ENCODE results near the gene INSL6.
"Not testable (repeated sequence)": the region's sequence is repeated elsewhere in the genome, so short reads cannot be mapped to it uniquely, and the experiment has no call there.

INSL6 gene, protein sequence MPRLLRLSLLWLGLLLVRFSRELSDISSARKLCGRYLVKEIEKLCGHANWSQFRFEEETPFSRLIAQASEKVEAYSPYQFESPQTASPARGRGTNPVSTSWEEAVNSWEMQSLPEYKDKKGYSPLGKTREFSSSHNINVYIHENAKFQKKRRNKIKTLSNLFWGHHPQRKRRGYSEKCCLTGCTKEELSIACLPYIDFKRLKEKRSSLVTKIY

DNA sequence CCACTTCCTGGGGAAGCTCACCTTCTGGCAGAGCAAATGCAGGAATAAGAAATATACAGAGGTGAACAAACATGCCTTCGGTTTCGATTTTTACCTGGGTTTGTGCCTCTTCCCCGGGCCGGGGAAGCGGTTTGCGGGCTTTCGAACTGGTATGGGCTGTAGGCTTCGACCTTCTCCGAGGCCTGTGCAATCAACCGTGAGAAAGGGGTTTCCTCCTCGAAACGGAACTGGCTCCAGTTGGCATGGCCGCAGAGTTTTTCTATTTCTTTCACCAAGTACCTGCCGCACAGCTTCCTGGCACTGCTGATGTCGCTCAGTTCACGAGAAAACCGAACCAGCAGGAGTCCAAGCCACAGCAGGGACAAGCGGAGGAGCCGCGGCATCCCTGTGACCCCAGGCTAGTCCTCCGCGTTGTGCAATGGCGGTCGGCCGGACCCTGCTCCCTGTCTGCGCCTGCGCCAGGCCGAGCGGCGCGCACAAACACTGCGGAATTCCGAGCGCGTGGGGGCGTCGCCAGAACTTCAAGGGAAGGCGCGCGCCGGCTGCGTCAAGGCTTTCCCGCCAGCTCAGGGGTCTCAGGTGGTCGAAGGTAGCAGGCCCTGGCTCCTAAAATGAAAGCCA, at the start of gene INSL6:
Gene INSL6 (minus strand): TSS at position 420 of the 621 bp plus-strand sequence. CDS start 37 bp downstream, at position 383.
- no peak for DNase-seq (ENCODE audit: low spot score)

DNA sequence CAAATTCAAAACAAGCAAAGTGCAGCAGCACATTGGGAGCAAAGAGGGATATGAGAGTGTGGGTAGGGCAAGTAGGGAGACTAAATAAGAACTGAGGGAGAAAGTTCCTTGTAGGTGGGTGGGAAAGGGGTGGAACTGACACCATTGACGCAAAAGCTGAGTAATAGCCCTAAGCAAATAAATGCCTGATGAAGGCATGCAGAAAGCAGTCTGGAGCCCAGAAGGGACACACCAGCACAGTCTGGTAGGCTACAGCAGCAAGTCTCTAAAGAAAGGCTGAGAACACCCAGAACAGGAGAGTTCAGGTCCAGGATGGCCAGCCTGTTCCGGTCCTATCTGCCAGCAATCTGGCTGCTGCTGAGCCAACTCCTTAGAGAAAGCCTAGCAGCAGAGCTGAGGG, 45.8 kb upstream of the INSL6 start, which contains the start of gene INSL4:
Gene INSL4 (plus strand): TSS at position 208 of the 400 bp plus-strand sequence. CDS start 105 bp downstream, at position 313.
- no peak for DNase-seq (ENCODE audit: low spot score)

DNA sequence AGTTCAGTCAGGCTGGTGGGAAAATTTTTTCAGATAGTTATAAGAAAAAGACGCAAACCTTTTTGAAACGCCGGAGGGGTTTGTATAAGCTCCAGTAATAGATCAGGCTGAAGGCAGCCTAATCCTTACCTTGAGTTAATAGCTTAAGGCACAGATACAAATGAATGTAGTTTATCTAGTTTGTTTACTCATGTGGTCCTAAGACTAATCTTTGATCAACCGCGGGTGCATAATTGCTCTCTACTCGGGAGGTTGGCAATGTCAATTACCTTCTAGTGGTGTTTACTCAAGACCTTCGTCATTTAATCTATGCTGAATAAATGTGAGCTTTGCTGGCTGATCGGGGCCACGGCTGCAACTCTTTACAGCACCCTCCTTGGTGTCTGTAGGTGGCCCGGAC, 45.1 kb upstream of the INSL6 start:
- no peak for DNase-seq (ENCODE audit: low spot score)

DNA sequence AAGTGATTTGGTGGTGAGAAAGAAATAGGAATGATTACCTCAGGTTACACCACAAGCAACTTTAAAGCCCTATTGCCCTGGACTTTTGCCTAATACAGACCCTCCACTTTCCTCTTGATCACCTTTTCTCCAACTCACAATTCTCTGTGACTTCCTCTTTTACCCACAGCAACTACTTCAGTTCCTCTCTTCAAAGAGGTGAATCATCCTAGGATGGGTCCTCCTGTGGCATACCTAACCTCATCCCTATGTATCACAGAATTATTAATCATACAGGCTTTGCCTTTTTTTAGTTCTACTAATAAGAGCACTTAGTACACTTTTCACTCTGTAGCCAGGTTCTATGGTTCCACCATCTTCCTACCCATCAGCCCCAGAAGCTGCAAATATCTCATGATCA, 19.6 kb upstream of the INSL6 start:
- no peak for DNase-seq (ENCODE audit: low spot score)

DNA sequence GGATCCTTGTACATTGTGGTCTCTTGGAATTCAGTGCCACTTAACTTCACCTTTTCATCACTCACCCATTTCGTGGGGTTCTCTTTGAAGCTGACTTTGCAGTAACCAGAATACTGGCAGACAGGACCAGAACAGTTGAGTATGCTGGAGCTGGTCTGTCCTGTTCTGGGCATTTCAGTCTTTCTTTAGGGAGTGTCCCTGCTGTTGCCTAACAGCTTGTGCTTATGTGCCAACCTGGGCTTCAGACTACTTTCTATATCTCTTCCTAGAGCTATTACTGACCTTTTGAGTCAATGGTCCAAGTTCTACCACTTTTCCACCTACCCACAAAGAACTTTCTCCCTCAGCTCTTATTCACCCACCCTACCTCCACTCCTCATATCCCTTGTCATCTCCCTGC, 10.0 kb upstream of the INSL6 start:
- DNase-seq (ENCODE audit: low spot score) = no peak

DNA sequence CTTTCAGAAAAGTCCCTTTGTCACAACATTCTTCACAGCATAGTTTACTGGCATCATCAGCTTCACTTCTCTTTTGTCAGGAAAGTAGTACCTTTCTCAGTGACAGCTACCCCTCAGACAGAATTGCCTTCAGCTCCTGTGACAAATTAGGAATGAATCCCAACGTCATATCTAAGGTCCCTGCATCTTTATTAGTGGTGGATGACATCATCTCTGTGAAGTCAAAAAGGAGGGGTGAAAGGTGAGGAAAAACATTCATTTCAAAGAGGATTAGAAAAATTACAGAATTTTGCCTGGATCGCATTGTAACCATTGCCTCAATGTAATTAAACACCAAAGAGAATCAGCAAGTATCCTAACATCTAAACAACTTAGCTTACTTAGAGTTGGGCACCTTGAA, 7.9 kb upstream of the INSL6 start:
- DNase-seq (ENCODE audit: low spot score) = no peak

DNA sequence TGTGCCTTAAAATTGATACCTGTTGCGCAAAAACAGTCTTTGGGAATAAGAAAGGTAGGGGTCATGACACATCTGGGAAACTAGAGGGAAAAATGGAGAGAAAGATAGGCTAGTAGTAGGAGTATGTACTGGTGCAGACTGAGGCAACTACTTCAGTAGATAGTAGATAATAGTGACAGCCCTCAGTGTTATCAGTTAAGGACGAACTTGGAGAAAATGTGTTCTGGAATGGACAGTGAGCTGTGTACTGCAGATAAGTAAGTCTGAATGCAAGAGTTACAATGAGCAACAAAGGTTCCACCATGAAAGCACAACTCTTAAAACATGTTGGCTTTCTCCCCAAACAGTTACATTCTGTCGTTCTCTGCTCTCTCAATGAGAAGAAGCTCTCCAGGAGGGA, 6.5 kb upstream of the INSL6 start:
- no peak for DNase-seq (ENCODE audit: low spot score)

DNA sequence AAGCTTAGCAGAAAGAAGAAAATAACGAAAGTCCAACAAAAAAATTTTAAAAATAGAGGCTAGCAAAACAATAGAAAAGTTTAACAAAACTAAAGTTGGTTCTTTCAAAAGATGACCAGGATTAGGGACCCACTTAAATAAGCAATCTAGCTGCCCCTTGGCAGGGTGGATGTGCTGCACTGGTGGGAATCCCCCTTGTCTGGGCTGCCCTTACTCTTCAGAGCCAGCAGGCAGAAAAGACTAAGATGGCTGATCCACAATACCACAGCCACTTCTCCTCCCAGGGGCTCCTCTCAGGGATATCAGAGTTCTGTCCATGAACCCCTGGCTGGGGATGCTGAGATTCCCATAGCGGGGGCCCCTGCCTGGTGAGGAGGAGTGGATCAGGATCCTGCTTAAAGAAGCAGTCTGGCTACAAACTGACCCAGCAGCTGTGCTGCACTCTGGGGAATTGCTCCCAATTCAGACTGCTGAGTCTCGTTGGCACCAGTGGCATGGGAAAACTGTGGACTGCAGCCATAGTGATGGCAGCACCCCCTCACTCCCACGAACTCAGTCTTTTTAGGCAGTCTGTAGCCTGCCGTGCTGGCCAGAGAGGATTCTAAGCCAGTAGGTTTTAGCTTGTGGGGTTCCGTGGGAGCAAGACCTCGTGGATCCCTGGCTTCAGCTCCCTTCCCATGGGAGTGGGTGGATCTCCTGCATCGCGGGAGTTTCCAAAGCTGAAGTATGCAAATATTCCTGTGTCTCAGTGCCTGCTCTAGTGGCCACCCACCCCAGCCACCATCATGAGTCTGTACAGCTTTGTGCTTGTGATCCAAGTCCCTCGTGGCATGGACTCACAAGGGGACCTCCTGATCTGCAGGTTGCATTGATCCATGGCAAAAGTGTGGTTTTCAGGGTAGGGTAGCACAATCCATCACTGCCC, 2.9 kb upstream of the INSL6 start:
- no peak for DNase-seq (ENCODE audit: low spot score)

DNA sequence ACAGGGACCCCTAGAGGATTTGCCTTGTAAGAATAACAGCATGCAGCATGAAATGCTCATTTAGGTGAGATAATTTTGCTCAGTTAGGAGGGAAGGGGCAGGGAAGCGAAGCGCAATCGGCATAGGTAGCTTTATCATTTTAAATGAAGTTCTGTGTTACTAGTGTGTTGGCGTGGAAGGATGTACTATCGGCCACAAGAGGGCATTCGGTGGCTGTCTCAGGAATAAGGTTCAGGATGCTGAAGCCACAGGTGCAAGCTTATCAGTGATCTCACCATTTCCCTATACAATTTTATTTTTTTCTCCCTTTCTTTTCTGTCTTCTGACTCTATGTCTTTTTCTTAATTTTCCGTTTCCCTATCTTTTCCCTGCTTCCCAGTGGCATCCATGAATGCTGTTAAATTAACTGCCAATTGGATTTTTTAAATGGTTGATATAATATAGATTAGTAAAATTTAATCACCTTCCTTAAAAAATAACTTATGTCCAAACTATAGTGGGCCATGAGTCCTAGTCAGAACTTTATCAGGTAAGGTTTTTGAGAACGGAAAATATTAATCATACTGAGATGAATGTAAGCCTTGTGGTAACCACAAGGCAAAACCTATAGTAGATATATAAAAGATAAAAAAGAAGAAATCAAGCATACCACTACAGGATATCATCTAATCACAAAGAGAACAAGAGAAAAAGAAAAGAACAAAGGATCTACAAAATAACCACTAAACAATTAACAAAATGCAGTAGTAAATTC, 1.2 kb upstream of the INSL6 start:
- DNase-seq (ENCODE audit: low spot score) = peak; percentile 78

DNA sequence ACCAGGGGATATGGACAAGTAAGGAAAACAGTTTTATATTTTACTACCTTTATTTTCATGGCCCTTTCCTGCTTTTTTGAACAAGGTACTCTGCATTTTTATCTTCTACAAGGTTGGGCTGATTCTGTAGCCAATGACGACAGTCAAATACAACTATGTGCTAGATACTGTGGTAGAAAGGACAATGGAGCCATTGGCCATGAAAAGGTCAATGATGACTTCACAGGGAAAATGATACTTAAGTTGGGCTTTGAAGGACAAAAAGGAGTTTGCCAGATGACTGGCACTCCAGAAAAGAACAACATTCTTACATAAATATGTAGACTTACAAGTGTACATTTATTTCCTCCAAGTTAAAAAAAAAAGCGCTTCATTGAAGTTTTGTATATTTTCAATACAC, 663 bp downstream of the INSL6 start:
- DNase-seq (ENCODE audit: low spot score) = no peak

DNA sequence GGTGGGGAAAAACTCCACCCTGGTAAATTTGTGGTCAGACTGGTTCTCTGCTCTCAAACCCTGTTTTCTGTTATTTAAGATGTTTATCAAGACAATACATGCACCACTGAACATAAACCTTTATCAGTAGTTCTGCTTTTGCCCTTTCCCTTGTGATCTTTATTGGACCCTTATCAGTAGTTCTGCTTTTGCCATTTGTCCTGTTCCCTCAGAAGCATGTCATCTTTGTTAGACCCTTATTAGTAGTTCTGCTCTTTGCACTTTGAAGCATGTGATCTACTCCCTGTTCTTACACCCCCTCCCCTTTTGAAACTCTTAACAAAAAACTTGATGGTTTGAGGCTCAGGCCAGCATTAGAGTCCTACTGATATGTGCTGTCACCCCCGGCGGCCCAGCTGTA, 4.8 kb downstream of the INSL6 start:
- not testable (repeated sequence) for DNase-seq (ENCODE audit: low spot score)

DNA sequence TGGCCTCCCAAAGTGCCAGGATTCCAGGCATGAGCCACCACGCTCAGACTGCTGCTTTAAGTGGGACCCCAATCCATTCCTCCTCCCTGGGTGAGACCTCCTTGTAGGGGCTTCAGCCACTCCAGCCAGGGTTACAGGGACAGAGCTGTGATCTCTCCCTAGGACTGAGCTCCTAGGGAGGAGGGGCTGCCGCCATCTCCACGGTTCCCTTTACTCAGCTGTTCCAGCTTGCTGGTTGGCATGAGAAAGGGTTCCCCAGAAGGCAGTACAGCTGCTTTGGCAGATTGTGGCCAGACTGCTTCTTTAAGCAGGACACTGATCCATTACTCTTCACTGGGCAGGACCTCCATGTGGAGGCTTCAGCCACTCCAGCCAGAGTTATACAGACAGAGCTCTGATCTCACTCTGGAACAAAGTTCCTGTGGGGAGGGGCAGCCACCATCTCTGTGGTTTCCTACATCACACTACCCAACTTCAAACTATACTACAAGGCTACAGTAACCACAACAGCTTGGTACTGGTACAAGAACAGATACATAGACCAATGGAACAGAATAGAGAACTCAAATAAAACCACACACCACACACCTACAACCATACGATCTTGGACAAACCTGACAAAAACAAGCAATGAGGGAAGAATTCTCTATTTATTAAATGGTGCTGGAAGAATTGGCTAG, 7.2 kb downstream of the INSL6 start:
- DNase-seq (ENCODE audit: low spot score) = no peak

DNA sequence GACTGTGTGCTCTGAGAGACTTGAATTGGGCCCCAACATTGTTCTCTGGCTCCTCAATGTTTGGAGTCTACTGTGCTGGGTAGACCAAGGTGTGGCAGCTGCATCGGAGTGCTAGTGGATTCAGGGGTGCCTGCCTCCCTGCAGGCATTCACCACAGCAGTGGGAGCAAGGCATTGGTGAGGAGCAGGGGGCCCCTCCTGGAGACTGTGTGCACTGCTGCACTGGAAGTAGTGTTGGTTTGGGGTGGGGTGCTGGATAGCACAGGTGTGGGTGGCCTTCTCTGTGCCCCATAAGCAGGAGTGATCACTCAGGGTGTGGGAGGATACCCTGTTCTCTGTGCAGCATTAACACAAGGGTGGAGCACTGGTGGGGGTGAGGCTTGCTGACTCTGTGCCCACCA, 39.2 kb downstream of the INSL6 start:
- DNase-seq (ENCODE audit: low spot score) = no peak

DNA sequence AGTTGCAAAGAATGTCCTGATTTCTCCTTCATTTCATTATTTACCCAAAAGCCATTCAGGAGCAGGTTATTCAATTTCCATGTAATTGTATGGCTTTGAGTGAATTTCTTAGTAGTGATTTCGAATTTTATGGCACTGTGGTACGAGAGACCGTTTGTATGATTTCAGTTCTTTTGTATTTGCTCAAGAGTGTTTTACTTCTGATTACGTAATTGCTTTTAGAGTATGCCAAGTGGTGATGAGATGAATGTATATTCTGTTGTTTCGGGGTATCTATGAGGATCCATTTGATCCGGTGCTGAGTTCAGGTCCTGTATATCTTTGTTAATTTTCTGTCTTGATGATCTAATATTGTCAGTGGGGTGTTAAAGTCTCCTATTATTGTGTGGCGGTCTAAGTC, 41.2 kb downstream of the INSL6 start:
- no peak for DNase-seq (ENCODE audit: low spot score)

DNA sequence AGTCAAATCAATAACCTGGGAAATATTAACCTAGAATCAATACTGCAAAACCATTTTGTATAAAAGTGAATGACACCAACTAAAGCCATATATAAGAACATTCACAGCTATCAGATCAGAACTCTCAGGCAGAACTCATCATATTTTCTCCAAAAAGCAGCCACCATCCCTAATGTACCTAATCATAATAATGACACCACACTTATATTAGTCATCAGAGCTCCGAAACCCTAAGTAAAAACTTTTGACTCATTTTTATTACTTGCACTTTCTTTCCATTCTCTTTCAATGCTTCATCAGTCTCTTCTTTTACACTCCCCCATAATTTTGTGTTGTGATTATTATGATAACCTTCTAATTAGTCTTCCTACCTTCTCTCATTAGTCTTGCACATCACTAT, 45.3 kb downstream of the INSL6 start:
- no peak for DNase-seq (ENCODE audit: low spot score)

DNA sequence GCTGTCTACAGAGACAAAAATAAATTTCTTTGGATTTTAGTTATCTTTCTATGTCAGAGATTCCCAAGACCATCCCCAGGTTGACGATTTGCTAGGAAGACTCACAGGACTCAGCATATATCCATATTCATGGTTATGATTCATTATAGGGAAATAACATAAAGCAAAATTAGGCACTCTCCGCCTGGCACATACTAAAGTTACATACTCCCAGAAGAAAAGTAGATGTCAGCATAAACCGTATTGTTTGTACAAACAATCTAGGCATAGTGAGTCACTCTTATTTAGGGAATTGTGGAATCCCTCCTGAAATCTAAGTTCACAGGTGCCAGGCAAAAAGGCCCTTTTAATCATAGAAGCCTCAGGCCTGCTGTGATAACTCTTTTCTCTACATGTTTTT, 62.9 kb downstream of the INSL6 start:
- DNase-seq (ENCODE audit: low spot score) = no peak

DNA sequence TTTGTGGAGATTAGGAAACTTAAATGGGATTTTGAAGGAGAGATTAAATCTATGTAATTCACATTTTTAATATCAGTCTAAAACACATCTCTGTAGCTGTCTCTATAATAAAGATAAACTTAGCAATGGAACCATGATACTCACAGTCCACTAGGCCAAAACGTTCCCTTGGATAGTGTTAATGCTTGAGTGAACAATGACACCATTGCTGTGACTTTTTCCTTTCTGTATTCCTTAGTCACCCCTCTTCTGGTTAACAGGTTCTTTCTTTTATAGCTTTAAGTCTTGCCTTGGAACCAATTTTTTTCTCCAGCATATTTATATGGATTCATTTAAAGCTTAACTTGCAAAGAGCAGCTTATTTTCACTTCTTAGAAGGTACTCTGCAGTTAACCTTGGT, 63.3 kb downstream of the INSL6 start:
- no peak for DNase-seq (ENCODE audit: low spot score)

DNA sequence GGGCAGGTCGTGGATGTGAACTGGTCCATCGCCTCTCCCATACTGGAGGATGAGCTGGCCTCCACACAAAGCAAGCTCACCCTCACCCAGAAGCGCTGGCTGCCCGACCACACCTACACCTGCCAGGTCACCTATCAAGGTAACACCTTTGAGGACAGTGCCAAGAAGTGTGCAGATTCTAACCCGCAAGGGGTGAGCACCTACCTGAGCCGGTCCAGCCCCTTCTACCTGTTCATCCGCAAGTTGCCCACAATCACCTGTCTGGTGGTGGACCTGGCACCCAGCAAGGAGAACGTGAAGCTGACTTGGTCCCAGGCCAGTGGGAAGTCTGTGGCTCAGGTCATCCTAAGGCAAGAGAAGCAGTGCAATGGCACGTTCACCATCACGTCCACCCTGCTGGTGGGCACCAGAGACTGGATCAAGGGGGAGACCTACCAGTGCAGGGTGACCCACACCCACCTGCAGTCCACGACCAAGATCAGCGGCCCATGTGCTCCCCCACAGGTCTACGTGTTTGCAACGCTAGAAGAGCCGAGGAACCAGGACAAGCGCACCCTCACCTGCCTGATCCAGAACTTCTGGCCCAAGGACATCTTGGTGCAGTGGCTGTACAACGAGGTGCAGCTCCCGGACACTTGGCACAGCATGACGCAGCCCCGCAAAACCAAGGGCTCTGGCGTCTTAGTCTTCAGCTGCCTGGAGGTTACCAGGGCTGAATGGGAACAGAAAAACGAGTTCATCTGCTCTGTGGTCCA, 71.3 kb downstream of the INSL6 start:
- DNase-seq (ENCODE audit: low spot score) = no peak
